GM23338 (cell line): Measurements from ENCODE around the gene CYTL1.

ENCODE experiments used
- CREB1 ChIP-seq: fragments of 250-450 bp; sonication (Bioruptor Pico); IDR thresholded peaks from 2 replicates; pipeline ENCODE4 v1.5.0; 2020; ENCODE audit warnings: low read depth, mild to moderate bottlenecking, moderate library complexity
- CTCF ChIP-seq, 2 experiments: fragments of 200-600 bp in 1 of 2; sonication (generic) in 1 of 2; conservative IDR thresholded peaks; 2 replicates each; pipeline versions ENCODE4 v1.5.1 to v1.6.1; 2016 to 2017; ENCODE audit warnings: antibody characterized with exemption in 2 of 2, low read depth in 2 of 2, mild to moderate bottlenecking in 2 of 2, moderate library complexity in 1 of 2
- ETS1 ChIP-seq: IDR thresholded peaks from 2 replicates; pipeline ENCODE4 v1.6.1; 2016; ENCODE audit warnings: antibody characterized with exemption
- EZH2 ChIP-seq: fragments of 200-600 bp; sonication (generic); IDR thresholded peaks from one replicate; pipeline ENCODE4 v1.8.0; 2017; ENCODE audit warnings: antibody characterized with exemption, mild to moderate bottlenecking, low read depth; ENCODE audit not compliant: unreplicated experiment
- EZH2phosphoT487 ChIP-seq: fragments of 200-600 bp; sonication (generic); IDR thresholded peaks from one replicate; pipeline ENCODE4 v1.8.1; 2018; ENCODE audit warnings: antibody characterized with exemption; ENCODE audit not compliant: unreplicated experiment
- JUNB ChIP-seq: IDR thresholded peaks from one replicate; pipeline ENCODE4 v1.6.1; 2016; ENCODE audit warnings: antibody characterized with exemption; ENCODE audit not compliant: unreplicated experiment
- NANOG ChIP-seq: IDR thresholded peaks from 2 replicates; pipeline ENCODE4 v1.6.1; 2016; ENCODE audit warnings: antibody characterized with exemption, borderline replicate concordance
- POLR2AphosphoS5 ChIP-seq: IDR thresholded peaks from 2 replicates; pipeline ENCODE4 v1.6.1; 2016; ENCODE audit warnings: antibody characterized with exemption, low read depth
- REST ChIP-seq: IDR thresholded peaks from one replicate; pipeline ENCODE4 v1.6.1; 2018; ENCODE audit warnings: antibody characterized with exemption; ENCODE audit not compliant: unreplicated experiment
- STAT1 ChIP-seq: IDR thresholded peaks from one replicate; pipeline ENCODE4 v1.6.1; 2016; ENCODE audit warnings: antibody characterized with exemption; ENCODE audit not compliant: unreplicated experiment
- ZNF114 ChIP-seq: fragments of 250-450 bp; sonication (Bioruptor Pico); IDR thresholded peaks from 2 replicates; pipeline ENCODE4 v1.5.0; 2020; ENCODE audit warnings: mild to moderate bottlenecking, moderate library complexity
- ZNF331 ChIP-seq: fragments of 250-450 bp; sonication (Bioruptor Pico); IDR thresholded peaks from 2 replicates; pipeline ENCODE4 v1.5.0; 2020; ENCODE audit warnings: low read depth, mild to moderate bottlenecking, moderate library complexity
- ZNF462 ChIP-seq: fragments of 250-450 bp; sonication (Bioruptor Pico); IDR thresholded peaks from 2 replicates; pipeline ENCODE4 v1.5.0; 2020; ENCODE audit warnings: mild to moderate bottlenecking, moderate library complexity

GRCh38 chr4:5003372-5003857, 15.8 kb downstream of the CYTL1 start:
- TF ChIP-seq REST (no peak), CTCF (conservative IDR thresholded peaks at IDR 0.05; ENCODE audit: low read depth in 2 of 2) (no peak), EZH2 (no peak), JUNB (no peak), POLR2AphosphoS5 (no peak), STAT1 (no peak), EZH2phosphoT487 (no peak), ETS1 (no peak), ZNF331 (CRISPR knock-in tag) (no peak), ZNF114 (CRISPR knock-in tag) (no peak), CREB1 (CRISPR knock-in tag) (no peak), ZNF462 (CRISPR knock-in tag) (no peak), NANOG (no peak)
